Pancreas (tissue), 10 donors: ENCODE measurements around the gene TUBA1A. TPM values are rescaled to one million over a fixed set of nuclear protein-coding genes. Genes with fewer than 3 reads are reported as not detected.
"Not testable (repeated sequence)": the region's sequence is repeated elsewhere in the genome, so short reads cannot be mapped to it uniquely, and the experiment has no call there.

Experiments used
- ATAC-seq, 4 donors: fragments of 200-7000 bp; cut with Tn5 transposase; one replicate each; pipeline versions ENCODE4 v1.8.0 to v1.9.1; 2020; ENCODE audit warnings: mild to moderate bottlenecking in 4 of 4, moderate library complexity in 4 of 4
- DNase-seq, 6 donors: peaks; one replicate each; pipeline ENCODE4 v3.0.0-alpha.2; 2020
- FAIRE-seq: peaks from 2 replicates; lab custom pipeline; 2012; peaks lifted over from hg19 to GRCh38; lab: Jason Lieb, UNC
- H3K27ac ChIP-seq, 4 donors: fragments of 200-600 bp; sonication (generic); 1 replicate in 3 of 4; 2 replicates in 1 of 4; pipeline versions ENCODE4 v1.5.0 to v1.8.0; 2020
- H3K27me3 ChIP-seq, 4 donors: fragments of 200-600 bp; one replicate each; pipeline ENCODE4 v1.8.0; 2021
- H3K36me3 ChIP-seq, 3 donors: fragments of 200-600 bp; sonication (generic) in 1 of 3; one replicate each; pipeline versions ENCODE4 v1.5.0 to v1.8.0; 2020 to 2021
- H3K4me1 ChIP-seq, 3 donors: fragments of 200-600 bp; one replicate each; pipeline ENCODE4 v1.8.0; 2021
- H3K4me3 ChIP-seq, 4 donors: fragments of 200-600 bp; sonication (generic) in 2 of 4; one replicate each; pipeline versions ENCODE4 v1.5.0 to v1.8.0; 2020 to 2021
- H3K9me3 ChIP-seq, 4 donors: fragments of 200-600 bp; one replicate each; pipeline ENCODE4 v1.8.0; 2021
- WGBS, 2 donors: extraction: QIAGEN DNeasy Blood & Tissue Kit; methylation state at CpG; one replicate each; pipeline ENCODE4 v1.1.7; 2013; 5-methylcytosine and 5-hydroxymethylcytosine counted together
- intact Hi-C, 3 donors: fragments of 100-400 bp; cut with DNase I; formaldehyde crosslinking; loops; one replicate each; pipeline versions ENCODE4 v1.11.1 to v1.14.2; 2022
- polyA plus RNA-seq, 2 donors: library from polyadenylated mRNA; stranded (reverse); fragments of 200-250 nt; gene quantifications; one replicate each; pipeline ENCODE4 v1.2.3, GENCODE V29; 2013
- total RNA-seq, 6 donors: library from RNA; stranded (reverse); fragmentation: NEBNext Ultra II Directional in 4 of 6; extraction: Animal tissue kit (Norgen Biotek cat#: 25700) in 4 of 6; gene quantifications; one replicate each; pipeline versions ENCODE4 v1.2.1 to v1.2.4, GENCODE V29; 2021 to 2023
- TF ChIP-seq, protein P1 (sequence below), 4 donors: fragments of 200-600 bp; sonication (generic) in 3 of 4; IDR thresholded peaks; one replicate each; pipeline versions ENCODE4 v1.5.0 to v1.8.0; 2021; ENCODE audit warnings: antibody characterized with exemption in 4 of 4
- donor health status: healthy with polysubstance abuse.
- donor health status: DM: no; HTN: no; CAD: no; lungs with moderate emphysema.
- donor health status: DM: no; HTN: no; CAD: no.
- donor health status: control.
- donor health status: control.
- donor health status: Bipolar disorder and iron deficiency.
- donor health status: DM: yes; HTN: yes; CAD: no.
- donor health status: DM: no; HTN: no; CAD: no.
- donor health status: DM: no; HTN: no; CAD: no.
- donor health status: DM: yes; HTN: yes; CAD: no.

Gene TUBA1A
- total and polyA plus RNA-seq, 8 donors: 9.1 to 93.8 (median 28.3) TPM

DNA sequence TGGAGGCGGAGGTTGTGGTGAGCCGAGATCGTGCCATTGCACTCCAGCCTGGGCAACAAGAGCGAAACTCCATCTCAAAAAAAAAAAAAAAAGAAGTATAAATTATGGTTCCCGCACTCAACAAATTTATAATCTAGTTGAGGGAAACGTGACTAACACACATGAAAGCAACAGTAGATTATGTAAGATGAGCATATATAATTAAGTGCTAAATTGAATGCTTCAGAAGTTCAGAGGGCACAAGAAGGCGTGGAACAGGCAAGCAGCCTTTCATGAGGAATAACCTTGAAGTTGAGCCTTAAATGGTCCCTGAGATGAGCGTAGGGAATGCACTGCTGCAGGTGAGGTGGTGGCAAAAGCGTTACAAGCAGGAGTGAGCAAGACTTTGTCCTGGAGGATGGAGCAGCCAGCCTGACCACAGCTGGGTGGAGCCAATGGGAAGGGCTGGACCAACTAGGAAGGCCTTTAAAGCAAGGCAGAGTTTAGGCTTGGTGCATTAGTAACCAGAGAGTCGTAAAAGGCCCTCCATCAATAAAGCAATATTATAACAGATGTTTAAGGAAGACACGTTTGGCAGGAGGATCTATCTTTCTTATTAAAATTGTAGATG lies 30.6 kb upstream of the TUBA1A start:
- H3K4me3 ChIP-seq: no peak overlapping the region
- intact Hi-C loops: no loop called here
- ATAC-seq (no peak), FAIRE-seq (no peak), DNase-seq (no peak)
- no peak overlapping the region for H3K27ac ChIP-seq
- H3K9me3 ChIP-seq: no peaks in the 10 kb centered on the region
- H3K36me3 ChIP-seq: no peaks in the 10 kb centered on the region
- H3K4me1 ChIP-seq: peaks cover 0 to 2% (median 0%) of the 10 kb centered on the region in 3 donors
- H3K27me3 ChIP-seq: no peaks in the 10 kb centered on the region
- 90 to 93% methylated on average over 11 of the region's 11 CpGs for WGBS, 2 donors
- TF ChIP-seq, protein P1, sequence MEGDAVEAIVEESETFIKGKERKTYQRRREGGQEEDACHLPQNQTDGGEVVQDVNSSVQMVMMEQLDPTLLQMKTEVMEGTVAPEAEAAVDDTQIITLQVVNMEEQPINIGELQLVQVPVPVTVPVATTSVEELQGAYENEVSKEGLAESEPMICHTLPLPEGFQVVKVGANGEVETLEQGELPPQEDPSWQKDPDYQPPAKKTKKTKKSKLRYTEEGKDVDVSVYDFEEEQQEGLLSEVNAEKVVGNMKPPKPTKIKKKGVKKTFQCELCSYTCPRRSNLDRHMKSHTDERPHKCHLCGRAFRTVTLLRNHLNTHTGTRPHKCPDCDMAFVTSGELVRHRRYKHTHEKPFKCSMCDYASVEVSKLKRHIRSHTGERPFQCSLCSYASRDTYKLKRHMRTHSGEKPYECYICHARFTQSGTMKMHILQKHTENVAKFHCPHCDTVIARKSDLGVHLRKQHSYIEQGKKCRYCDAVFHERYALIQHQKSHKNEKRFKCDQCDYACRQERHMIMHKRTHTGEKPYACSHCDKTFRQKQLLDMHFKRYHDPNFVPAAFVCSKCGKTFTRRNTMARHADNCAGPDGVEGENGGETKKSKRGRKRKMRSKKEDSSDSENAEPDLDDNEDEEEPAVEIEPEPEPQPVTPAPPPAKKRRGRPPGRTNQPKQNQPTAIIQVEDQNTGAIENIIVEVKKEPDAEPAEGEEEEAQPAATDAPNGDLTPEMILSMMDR (IDR thresholded peaks at IDR 0.05): no peak

DNA sequence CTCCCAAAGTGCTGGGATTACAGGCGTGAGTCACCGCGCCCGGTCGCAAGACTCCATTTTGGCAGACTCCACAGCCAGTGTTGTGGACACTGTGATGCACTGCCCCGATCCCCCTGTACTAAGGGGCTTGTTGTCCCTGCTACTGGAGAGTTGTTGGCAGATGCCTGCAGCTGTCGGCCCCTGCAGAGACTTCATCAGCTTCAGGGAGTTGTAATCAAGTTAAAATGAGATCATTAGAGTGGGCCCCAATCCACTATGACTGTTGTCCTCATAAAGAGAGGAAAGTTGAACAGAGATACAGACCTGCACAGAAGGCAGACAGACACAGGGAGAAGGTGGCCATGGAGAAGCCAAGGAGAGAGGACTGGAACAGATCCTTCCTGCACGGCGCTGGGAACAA lies 23.7 kb upstream of the TUBA1A start:
- WGBS, 2 donors: 89 to 94% methylated on average over 9 of the region's 9 CpGs
- ATAC-seq (no peak), FAIRE-seq (no peak)

DNA sequence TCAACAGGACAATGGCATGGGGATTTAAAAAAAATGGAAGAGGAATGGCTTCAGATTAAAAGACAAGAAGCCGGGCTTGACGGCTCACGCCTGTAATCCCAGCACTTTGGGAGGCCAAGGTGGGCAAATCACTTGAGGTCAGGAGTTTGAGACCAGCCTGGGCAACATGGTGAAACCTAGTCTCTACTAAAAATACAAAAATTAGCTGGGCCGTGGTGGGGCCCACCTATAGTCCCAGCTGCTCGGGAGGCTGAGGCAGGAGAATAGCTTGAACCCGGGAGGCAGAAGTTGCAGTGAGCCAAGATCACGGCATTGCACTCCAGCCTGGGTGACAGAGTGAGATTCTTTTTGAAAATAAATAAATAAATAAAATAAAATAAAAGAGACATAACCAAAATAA lies 21.8 kb upstream of the TUBA1A start:
- H3K4me3 ChIP-seq, ATAC-seq, intact Hi-C loops, H3K4me1 ChIP-seq, H3K36me3 ChIP-seq, DNase-seq, FAIRE-seq, H3K27ac ChIP-seq, H3K9me3 ChIP-seq, H3K27me3 ChIP-seq: not testable (repeated sequence)
- 86 to 96% methylated on average over 7 of the region's 7 CpGs for WGBS, 2 donors

More for the DNA sequence above, 23.7 kb upstream of the TUBA1A start:
- no peak for DNase-seq
- H3K4me1 ChIP-seq: peaks cover 0 to 7% (median 0%) of the 10 kb centered on the region in 3 donors
- H3K4me3 ChIP-seq: no peak overlapping the region
- TF ChIP-seq, protein P1 (IDR thresholded peaks at IDR 0.05): no peak
- H3K36me3 ChIP-seq: no peaks in the 10 kb centered on the region
- H3K27me3 ChIP-seq: no peaks in the 10 kb centered on the region
- intact Hi-C loops: no loop called here
- H3K27ac ChIP-seq: no peak overlapping the region
- no peaks in the 10 kb centered on the region for H3K9me3 ChIP-seq

DNA sequence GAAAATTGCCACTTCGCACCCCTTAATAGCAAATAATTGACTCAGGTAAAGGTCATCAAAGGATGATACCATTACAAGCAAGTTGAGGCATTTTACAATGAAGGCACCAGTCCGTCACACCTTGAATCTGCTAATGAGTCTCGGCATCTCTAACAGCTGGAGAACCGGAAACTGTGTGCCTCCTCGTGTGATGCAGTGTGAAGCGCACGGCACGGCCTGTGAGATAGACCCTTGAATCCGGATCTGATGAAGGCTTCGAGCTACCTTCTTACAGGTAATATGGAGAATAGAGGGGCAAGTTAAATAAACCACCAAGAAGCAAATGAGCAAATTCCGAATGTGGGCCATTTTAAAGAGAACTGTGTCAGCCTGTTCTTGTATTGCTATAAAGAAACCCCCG lies 19.8 kb upstream of the TUBA1A start:
- no peak for FAIRE-seq
- 73 to 82% methylated on average over 12 of the region's 12 CpGs for WGBS, 2 donors
- no peak for DNase-seq
- no peak overlapping the region for H3K27ac ChIP-seq
- no peaks in the 10 kb centered on the region for H3K36me3 ChIP-seq
- no peaks in the 10 kb centered on the region for H3K27me3 ChIP-seq
- intact Hi-C loops: no loop called here
- no peaks in the 10 kb centered on the region for H3K4me1 ChIP-seq
- no peak for ATAC-seq
- TF ChIP-seq, protein P1 (IDR thresholded peaks at IDR 0.05): no peak
- no peaks in the 10 kb centered on the region for H3K9me3 ChIP-seq
- H3K4me3 ChIP-seq: no peak overlapping the region

DNA sequence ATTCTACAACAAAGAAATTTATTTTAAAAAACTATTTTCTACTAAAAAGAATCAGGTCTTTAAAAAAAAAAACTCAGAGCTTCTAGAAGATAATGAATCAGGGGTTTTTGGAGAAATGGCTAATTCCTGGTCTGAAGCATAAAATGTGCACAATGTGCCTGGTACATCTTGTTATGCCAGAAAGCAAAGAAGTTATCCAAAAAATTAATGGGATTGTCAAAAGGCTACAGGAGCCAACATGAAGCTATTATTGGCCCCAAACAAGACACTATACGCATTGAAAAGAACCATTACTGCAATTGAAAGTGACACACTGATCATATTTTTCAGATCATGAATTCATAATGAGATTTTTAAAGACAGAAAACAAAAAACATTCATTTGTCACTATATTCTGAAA lies 19.3 kb upstream of the TUBA1A start:
- ATAC-seq (no peak), FAIRE-seq (no peak), DNase-seq (no peak)
- Histone ChIP-seq H3K36me3 (no peaks in the 10 kb centered on the region), H3K9me3 (no peaks in the 10 kb centered on the region), H3K4me3 (no peak overlapping the region), H3K27me3 (no peaks in the 10 kb centered on the region), H3K27ac (no peak overlapping the region), H3K4me1 (no peaks in the 10 kb centered on the region)
- WGBS, 2 donors: 86 to 91% methylated on average over 1 of the region's 1 CpG
- TF ChIP-seq, protein P1 (IDR thresholded peaks at IDR 0.05): no peak
- intact Hi-C loops: no loop called here
